Stimulated activated CD8-positive, alpha-beta memory T cell treated with anti-CD3 and anti-CD28 coated beads, Interleukin-15, amount 100 ng/mL, for 24 hours (primary cell): ENCODE measurements around the gene UBAP2.

ENCODE experiments used
- DNase-seq: peaks from one replicate; pipeline ENCODE4 v3.0.0-alpha.2; 2020; ENCODE audit warnings: low read depth

UBAP2 gene

GRCh38 chr9:33921967-33922895, 126.5 kb downstream of the UBAP2 start:
- no peak for DNase-seq

GRCh38 chr9:33919276-33919897, 129.3 kb downstream of the UBAP2 start:
- DNase-seq = no peak

GRCh38 chr9:33917036-33917435, 131.7 kb downstream of the UBAP2 start:
- DNase-seq = no peak

GRCh38 chr9:33914887-33915628, 133.6 kb downstream of the UBAP2 start:
- DNase-seq = no peak

- no peak for DNase-seq
Measured at GRCh38 chr9:33913541-33913940, 135.1 kb downstream of the UBAP2 start.

- no peak for DNase-seq
Measured at GRCh38 chr9:33908749-33909148, 139.9 kb downstream of the UBAP2 start.

GRCh38 chr9:33908114-33908513, 140.6 kb downstream of the UBAP2 start:
- DNase-seq = no peak

- no peak for DNase-seq
Measured at GRCh38 chr9:33907347-33907746, 141.3 kb downstream of the UBAP2 start.

GRCh38 chr9:33906769-33907168, 141.9 kb downstream of the UBAP2 start:
- DNase-seq = no peak

GRCh38 chr9:33905137-33905536, 143.6 kb downstream of the UBAP2 start:
- DNase-seq = no peak

GRCh38 chr9:33903157-33903780, 145.4 kb downstream of the UBAP2 start:
- DNase-seq = no peak

- no peak for DNase-seq
Measured at GRCh38 chr9:33894316-33894715, 154.4 kb downstream of the UBAP2 start.

GRCh38 chr9:33893861-33894260, 154.8 kb downstream of the UBAP2 start:
- no peak for DNase-seq

GRCh38 chr9:33885948-33886347, 162.7 kb downstream of the UBAP2 start:
- DNase-seq = no peak

GRCh38 chr9:33884856-33885701, 163.6 kb downstream of the UBAP2 start:
- no peak for DNase-seq

GRCh38 chr9:33881635-33882034, 167.1 kb downstream of the UBAP2 start:
- no peak for DNase-seq

GRCh38 chr9:33880211-33881089, 168.2 kb downstream of the UBAP2 start:
- DNase-seq = no peak

- no peak for DNase-seq
Measured at GRCh38 chr9:33878691-33879366, 169.9 kb downstream of the UBAP2 start.

GRCh38 chr9:33877727-33878489, 170.8 kb downstream of the UBAP2 start:
- no peak for DNase-seq
